Upper lobe of left lung (tissue), 6 donors: ENCODE measurements around the gene PTPN6. TPM values are rescaled to one million over a fixed set of nuclear protein-coding genes. Genes with fewer than 3 reads are reported as not detected.
"Not testable (repeated sequence)": the region's sequence is repeated elsewhere in the genome, so short reads cannot be mapped to it uniquely, and the experiment has no call there.

Source experiments
- ATAC-seq, 2 donors: fragments of 200-7000 bp; cut with Tn5 transposase; one replicate each; pipeline ENCODE4 v1.9.1; 2022; ENCODE audit warnings: mild to moderate bottlenecking in 2 of 2, moderate library complexity in 2 of 2; ENCODE audit not compliant: low FRiP score in 2 of 2
- DNase-seq, 2 donors: peaks; one replicate each; pipeline ENCODE4 v3.0.0-alpha.2; 2019 to 2020
- H3K27ac ChIP-seq, 4 donors: fragments of 200-600 bp; sonication (generic); one replicate each; pipeline ENCODE4 v1.5.1; 2016 to 2019
- H3K27me3 ChIP-seq, 4 donors: fragments of 200-600 bp; sonication (generic); one replicate each; pipeline ENCODE4 v1.5.1; 2017 to 2019
- H3K36me3 ChIP-seq, 4 donors: fragments of 200-600 bp; sonication (generic); one replicate each; pipeline ENCODE4 v1.5.1; 2016 to 2019
- H3K4me1 ChIP-seq, 4 donors: fragments of 200-600 bp; sonication (generic); one replicate each; pipeline ENCODE4 v1.5.1; 2018 to 2019
- H3K4me3 ChIP-seq, 4 donors: fragments of 200-600 bp; sonication (generic); one replicate each; pipeline ENCODE4 v1.5.1; 2017 to 2019; ENCODE audit warnings: mild to moderate bottlenecking in 2 of 4, moderate library complexity in 1 of 4
- H3K9me3 ChIP-seq, 4 donors: fragments of 200-600 bp; sonication (generic); one replicate each; pipeline ENCODE4 v1.5.1; 2018 to 2019
- EP300 ChIP-seq, 4 donors: sonication (generic); formaldehyde crosslinking; IDR thresholded peaks; one replicate each; pipeline ENCODE4 v1.5.1; 2017; ENCODE audit warnings: antibody characterized with exemption in 4 of 4, control low read depth in 2 of 4
- POLR2A ChIP-seq, 4 donors: fragments of 450-650 bp; IDR thresholded peaks; one replicate each; pipeline ENCODE4 v1.5.1; 2016 to 2017; ENCODE audit warnings: antibody characterized with exemption in 4 of 4, mild to moderate bottlenecking in 2 of 4
- POLR2AphosphoS5 ChIP-seq, 2 donors: sonication (generic); formaldehyde crosslinking; IDR thresholded peaks; one replicate each; pipeline ENCODE4 v1.5.1; 2017; ENCODE audit warnings: antibody characterized with exemption in 2 of 2
- WGBS, 2 donors: methylation state at CpG; one replicate each; pipeline ENCODE4 v1.1.5; 2017 to 2018; 5-methylcytosine and 5-hydroxymethylcytosine counted together
- total RNA-seq, 6 donors: library from RNA; depleted of rRNA in 4 of 6; stranded (reverse); fragments of >200 nt in 4 of 6; gene quantifications; one replicate each; pipeline versions ENCODE4 v1.1.0 to v1.2.1, GENCODE V29; 2016 to 2021
- TF ChIP-seq, protein P1 (sequence below), 6 experiments: fragments of 450-650 bp in 4 of 6; fragments of 200-600 bp in 2 of 6; sonication (generic) in 2 of 6; IDR thresholded peaks; one replicate each; pipeline ENCODE4 v1.5.1; 2016 to 2019; ENCODE audit warnings: antibody characterized with exemption in 6 of 6
- donor health status: DM: no; HTN: no; CAD: no; lungs with moderate emphysema.
- donor health status: DM: no; HTN: yes; CAD: no; lungs with severe emphysema.

The PTPN6 gene
- total RNA-seq, 6 donors from 2014 or later, result 56.3 to 215 (median 114) TPM

DNA sequence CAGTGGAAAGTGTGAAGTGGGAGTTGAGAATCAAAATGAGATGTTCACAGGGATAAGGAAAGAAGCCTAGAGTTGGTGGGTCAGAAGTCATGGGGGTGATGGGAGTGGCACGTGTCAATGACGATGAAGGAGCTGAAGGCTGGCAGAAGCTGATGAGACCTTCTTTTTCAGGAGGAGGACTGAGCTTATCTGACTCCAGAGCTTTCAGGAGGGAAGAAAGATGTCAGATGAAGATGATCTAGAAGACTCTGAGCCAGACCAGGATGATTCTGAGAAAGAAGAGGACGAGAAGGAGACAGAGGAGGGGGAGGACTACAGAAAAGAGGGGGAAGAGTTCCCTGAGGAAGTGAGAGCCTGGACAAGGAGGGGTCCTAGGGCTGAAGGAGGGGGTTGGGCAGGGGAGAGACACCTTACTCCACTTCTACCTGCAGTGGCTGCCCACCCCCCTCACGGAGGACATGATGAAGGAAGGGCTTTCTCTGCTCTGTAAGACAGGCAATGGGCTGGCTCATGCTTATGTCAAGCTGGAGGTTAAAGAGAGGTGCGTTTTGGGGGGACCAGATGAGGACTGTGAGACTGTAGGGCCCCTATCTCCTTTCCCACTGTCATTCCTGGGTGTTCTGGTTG is 45.6 kb upstream of the PTPN6 start:
- H3K36me3 ChIP-seq, result peaks cover 0 to 4% (median 0%) of the 10 kb centered on the region in 4 donors
- 62 to 68% methylated on average over 5 of the region's 5 CpGs for WGBS, 2 donors
- H3K9me3 ChIP-seq, result no peaks in the 10 kb centered on the region
- DNase-seq (no peak), ATAC-seq (no peak)
- H3K4me1 ChIP-seq, result peaks cover 9 to 12% (median 12%) of the 10 kb centered on the region in 4 donors
- no peaks in the 10 kb centered on the region for H3K27me3 ChIP-seq
- peak overlapping the region in 3 of 4 donors; percentile 79 to 89 (median 87) for H3K27ac ChIP-seq
- H3K4me3 ChIP-seq, result peak overlapping the region in 3 of 4 donors; percentile 58 to 65 (median 58)
- no peak for TF ChIP-seq EP300 (IDR thresholded peaks at IDR 0.05)
- TF ChIP-seq, protein P1, sequence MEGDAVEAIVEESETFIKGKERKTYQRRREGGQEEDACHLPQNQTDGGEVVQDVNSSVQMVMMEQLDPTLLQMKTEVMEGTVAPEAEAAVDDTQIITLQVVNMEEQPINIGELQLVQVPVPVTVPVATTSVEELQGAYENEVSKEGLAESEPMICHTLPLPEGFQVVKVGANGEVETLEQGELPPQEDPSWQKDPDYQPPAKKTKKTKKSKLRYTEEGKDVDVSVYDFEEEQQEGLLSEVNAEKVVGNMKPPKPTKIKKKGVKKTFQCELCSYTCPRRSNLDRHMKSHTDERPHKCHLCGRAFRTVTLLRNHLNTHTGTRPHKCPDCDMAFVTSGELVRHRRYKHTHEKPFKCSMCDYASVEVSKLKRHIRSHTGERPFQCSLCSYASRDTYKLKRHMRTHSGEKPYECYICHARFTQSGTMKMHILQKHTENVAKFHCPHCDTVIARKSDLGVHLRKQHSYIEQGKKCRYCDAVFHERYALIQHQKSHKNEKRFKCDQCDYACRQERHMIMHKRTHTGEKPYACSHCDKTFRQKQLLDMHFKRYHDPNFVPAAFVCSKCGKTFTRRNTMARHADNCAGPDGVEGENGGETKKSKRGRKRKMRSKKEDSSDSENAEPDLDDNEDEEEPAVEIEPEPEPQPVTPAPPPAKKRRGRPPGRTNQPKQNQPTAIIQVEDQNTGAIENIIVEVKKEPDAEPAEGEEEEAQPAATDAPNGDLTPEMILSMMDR (IDR thresholded peaks at IDR 0.05), result no peak
- TF ChIP-seq POLR2AphosphoS5 (IDR thresholded peaks at IDR 0.05), result no peak
- no peak for TF ChIP-seq POLR2A (IDR thresholded peaks at IDR 0.05)

DNA sequence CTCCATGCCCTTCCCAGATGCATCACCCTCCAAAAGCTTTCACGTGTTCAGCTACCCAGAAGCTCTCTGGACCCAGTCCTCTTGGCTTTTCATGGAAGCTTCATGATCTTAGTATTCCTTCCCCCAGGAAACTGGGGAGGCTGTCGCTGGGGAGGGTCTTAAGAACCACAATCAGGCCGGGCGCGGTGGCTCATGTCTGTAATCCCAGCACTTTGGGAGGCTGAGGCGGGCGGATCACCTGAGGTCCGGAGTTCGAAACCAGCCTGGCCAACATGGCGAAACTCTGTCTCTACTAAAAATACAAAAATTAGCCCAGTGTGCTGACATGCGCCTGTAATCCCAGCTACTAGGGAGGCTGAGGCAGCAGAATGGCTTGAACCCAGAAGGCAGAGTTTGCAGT is 43.0 kb upstream of the PTPN6 start:
- WGBS, 2 donors, result 97 to 98% methylated on average over 4 to 11 of the region's 11 CpGs
- not testable (repeated sequence) for H3K4me3 ChIP-seq, DNase-seq, H3K27me3 ChIP-seq, H3K27ac ChIP-seq, H3K36me3 ChIP-seq, H3K9me3 ChIP-seq, ATAC-seq
- H3K4me1 ChIP-seq, result peaks cover 9 to 12% (median 12%) of the 10 kb centered on the region in 4 donors

GRCh38 chr12:6909421-6910145 is 41.6 kb upstream of the PTPN6 start:
- no peaks in the 10 kb centered on the region for H3K27me3 ChIP-seq
- peaks cover 0 to 4% (median 0%) of the 10 kb centered on the region in 4 donors for H3K36me3 ChIP-seq
- no peak for DNase-seq
- 90 to 91% methylated on average over 4 of the region's 4 CpGs for WGBS, 2 donors
- H3K4me1 ChIP-seq, result peaks cover 10 to 18% (median 13%) of the 10 kb centered on the region in 4 donors
- no peak for ATAC-seq
- TF ChIP-seq EP300 (IDR thresholded peaks at IDR 0.05) (no peak), POLR2AphosphoS5 (IDR thresholded peaks at IDR 0.05) (no peak), POLR2A (IDR thresholded peaks at IDR 0.05) (no peak)
- TF ChIP-seq, protein P1 (IDR thresholded peaks at IDR 0.05), result no peak
- no peaks in the 10 kb centered on the region for H3K9me3 ChIP-seq
- H3K4me3 ChIP-seq, result no peak overlapping the region
- no peak overlapping the region for H3K27ac ChIP-seq

DNA sequence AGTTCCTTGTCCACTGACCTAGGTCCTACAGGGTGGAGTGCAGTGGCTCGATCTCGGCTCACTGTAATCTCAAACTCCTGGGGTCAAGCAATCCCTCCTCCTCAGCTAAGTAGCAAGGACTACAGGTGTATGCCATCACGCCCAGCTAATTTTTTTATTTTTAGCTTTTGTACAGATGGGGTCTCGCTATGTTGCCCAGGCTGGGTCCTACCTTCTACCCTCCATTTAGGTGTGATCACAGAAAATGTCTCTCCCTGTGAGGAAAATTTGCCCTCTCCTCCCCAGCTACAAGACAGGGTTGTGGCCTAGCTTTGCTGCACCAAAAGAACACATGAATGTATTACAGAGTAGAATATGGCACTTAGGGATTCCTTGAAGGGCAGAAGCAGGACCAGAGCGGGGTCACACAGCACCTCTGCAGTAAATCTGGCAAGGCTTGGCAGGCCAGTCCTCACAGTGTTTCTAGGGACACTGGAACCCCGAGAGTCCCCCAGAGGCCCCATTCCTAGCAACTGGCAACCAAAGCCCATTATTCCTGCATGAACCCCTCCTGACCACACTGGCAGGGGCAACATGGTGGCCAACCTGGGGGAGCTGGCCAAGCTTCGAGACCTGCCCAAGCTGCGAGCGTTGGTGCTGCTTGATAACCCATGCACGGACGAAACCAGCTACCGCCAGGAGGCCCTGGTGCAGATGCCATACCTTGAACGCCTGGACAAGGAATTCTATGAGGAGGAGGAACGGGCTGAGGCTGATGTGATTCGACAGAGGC is 38.8 kb upstream of the PTPN6 start:
- Histone ChIP-seq H3K9me3 (no peaks in the 10 kb centered on the region), H3K27ac (no peak overlapping the region), H3K4me1 (peaks cover 16 to 24% (median 17%) of the 10 kb centered on the region in 4 donors), H3K4me3 (no peak overlapping the region), H3K27me3 (no peaks in the 10 kb centered on the region), H3K36me3 (peaks cover 0 to 13% (median 1%) of the 10 kb centered on the region in 4 donors)
- DNase-seq (no peak), ATAC-seq (no peak)
- WGBS, 2 donors, result 90 to 91% methylated on average over 15 of the region's 15 CpGs
- TF ChIP-seq EP300 (IDR thresholded peaks at IDR 0.05) (no peak), POLR2AphosphoS5 (IDR thresholded peaks at IDR 0.05) (no peak), POLR2A (IDR thresholded peaks at IDR 0.05) (no peak)
- TF ChIP-seq, protein P1 (IDR thresholded peaks at IDR 0.05), result no peak
